ENCODE results near the gene CPSF4L.

Gene CPSF4L

GRCh38 chr17:73232587-73233373 is 28.9 kb downstream of the CPSF4L start:
- DNase-seq (ENCODE audit: low read depth): peak; percentile 28

DNA sequence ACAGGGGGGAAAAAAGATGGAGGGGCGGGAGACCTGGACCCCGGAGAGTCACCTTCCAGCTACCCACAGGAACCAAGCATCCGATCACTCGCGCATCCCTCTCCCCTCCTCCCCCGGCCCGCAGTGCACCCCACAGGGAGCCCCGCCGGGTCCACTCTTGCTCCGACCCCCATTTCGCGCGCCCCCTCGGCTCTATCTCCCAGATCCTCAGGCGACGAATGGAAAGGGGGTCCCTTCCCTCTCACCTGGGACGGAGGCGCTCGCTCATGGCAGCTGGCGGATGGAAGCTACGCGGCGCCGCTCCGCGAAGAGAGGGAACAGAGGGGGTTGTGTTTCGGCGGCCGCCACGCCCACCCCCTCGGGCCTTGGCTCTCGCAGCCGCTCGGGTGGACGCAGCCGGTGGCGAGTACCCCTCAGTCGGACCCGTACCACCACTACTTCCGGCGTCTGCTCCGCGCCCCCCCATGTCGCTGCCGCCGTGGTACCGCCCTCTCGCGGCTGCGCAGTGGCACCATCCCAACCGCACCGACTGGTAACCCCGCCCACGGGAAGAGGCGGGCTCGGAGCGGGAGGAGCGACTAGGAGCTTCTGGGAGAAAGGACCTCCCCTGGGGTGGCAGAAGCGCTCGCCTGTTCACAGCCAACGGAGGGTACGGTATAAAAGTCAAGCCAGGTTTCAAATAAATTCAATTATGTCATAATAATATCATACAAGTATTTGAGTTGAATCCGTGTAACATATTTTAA is 29.7 kb downstream of the CPSF4L start:
- peak; percentile 97 for DNase-seq (ENCODE audit: low read depth)

DNA sequence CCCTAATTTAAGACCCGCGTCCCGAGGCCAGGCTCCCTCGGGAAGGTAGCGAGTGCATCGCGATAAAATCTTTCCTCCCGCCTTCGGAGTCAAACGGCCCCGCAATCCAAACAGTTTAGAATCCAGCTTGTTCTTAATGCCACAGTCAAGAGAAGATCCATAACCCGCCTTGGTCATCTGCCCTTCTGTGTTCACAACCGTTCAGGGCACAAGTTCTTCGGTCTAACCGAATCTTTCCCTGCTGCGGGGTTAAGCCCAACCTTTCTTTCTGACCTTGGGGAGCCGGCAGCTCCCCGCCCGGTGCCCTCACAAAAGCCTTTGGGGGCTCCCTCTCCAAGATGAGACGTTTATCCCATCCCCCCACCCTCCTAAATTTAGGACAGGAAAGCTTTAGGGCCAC is 30.3 kb downstream of the CPSF4L start:
- DNase-seq (ENCODE audit: low read depth): no peak

DNA sequence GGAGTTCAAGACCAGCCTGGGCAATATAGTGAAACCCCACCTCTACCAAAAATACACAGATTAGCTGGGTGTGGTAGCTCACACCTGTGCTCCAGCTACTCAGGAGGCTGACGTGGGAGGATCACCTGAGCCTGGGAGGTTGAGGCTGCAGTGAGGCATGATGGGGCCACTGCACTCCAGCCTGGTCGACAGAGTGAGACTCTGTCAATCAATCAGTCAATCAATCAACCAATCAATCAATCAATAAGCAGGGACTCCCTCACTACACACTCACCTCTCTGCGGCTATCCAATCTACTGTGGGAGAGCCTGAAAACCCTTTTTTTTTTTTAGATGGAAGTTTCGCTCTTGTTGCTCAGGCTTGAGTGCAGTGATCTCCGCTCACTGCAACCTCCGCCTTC is 31.6 kb downstream of the CPSF4L start:
- no peak for DNase-seq (ENCODE audit: low read depth)

GRCh38 chr17:73228748-73229236 is 32.9 kb downstream of the CPSF4L start:
- DNase-seq (ENCODE audit: low read depth): no peak

- DNase-seq (ENCODE audit: low read depth): no peak
Observed at GRCh38 chr17:73227944-73228343, 33.7 kb downstream of the CPSF4L start.

GRCh38 chr17:73227379-73227778 is 34.3 kb downstream of the CPSF4L start:
- no peak for DNase-seq (ENCODE audit: low read depth)

DNA sequence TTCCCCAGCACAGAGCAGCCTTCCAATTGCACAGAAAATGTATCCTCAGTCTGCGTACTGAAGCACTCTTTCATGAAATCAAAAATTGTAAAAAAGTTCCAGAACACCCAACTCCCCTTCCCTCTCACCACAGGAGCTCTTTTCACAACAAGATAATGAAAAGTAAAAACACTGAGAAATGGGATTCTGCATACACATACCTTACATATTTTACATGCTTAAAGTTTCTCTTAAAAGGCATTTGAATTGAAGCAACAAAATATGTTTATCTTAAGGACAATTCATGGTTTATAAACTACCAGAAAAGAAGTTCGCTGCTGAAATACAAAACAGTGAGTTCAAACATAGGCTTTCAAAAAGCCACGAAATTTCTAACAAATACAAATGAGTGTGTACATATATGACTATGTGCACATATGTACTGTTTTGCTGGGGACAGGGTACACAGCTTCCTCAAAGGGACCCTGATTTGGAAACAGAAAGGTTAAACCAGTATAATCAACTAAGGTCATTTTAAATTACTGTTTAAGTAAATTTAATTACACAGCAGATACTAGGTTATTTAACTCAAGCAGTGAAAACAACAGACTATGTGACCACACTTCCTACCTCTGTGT is 35.0 kb downstream of the CPSF4L start:
- DNase-seq (ENCODE audit: low read depth): no peak

DNA sequence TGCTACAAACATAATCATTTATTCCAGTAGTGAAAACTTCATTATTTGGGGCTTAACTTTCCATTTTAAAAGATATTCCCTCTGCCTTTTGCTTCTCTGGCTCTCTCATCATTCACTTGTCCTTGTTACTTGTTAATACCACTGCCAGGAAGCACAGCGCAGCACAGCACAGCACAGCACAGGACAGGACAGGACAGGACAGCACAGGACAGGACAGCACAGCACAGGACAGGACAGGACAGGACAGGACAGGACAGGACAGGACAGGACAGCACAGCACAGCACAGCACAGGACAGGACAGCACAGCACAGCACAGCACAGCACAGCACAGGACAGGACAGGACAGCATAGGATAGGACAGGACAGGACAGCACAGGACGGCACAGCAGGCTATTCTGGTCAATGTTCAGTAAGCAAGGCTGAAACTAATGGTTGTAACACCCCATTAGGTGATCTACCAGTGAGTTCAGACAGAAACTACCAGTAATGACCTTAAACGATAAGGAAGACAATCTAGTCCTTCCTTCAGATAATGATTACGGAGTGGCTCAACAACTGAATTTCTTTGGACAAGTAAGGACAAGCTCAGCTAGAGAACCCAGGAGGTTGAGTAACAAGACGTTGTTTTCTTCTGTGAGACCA is 36.9 kb downstream of the CPSF4L start:
- no peak for DNase-seq (ENCODE audit: low read depth)

DNA sequence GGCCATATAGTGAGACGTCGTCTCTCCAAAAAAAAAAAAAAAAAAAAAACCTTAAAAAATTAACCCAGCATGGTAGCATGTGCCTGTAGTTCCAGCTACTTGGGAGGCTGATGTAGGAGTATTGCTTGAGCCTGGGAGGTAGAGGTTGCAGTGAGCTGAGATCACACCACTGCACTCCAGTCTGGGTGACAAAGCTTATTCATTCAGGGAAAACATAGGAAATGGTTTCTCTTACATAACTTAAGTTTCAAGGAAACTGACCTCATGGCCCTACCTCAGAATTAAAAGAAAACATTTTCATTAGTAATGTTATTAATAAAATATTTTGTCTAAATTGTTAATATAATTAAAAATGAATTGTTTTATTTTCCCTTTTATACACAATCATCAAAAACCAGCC is 37.4 kb downstream of the CPSF4L start:
- no peak for DNase-seq (ENCODE audit: low read depth)

- DNase-seq (ENCODE audit: low read depth): no peak
Observed at GRCh38 chr17:73223626-73224230, 38.0 kb downstream of the CPSF4L start.

DNA sequence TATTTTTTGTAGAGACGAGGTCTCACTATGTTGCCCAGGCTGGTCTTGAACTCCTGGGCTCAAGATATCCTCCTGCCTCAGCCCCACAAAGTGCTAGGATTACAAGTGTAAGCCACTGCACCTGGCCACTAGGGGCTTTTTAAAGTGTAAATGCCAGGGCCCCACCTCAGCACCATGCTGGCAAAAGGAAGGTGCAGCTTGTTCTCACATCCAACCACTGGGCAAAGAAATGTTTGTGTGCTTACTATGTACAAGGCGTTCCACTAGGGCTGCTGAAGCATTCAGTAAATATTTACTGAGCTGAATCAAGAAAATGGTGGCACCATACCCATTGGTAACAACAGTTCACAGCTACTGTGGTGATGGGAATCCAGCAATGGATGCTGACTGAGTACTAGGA is 46.2 kb downstream of the CPSF4L start:
- DNase-seq (ENCODE audit: low read depth): no peak

GRCh38 chr17:73214851-73215250 is 46.8 kb downstream of the CPSF4L start:
- no peak for DNase-seq (ENCODE audit: low read depth)

DNA sequence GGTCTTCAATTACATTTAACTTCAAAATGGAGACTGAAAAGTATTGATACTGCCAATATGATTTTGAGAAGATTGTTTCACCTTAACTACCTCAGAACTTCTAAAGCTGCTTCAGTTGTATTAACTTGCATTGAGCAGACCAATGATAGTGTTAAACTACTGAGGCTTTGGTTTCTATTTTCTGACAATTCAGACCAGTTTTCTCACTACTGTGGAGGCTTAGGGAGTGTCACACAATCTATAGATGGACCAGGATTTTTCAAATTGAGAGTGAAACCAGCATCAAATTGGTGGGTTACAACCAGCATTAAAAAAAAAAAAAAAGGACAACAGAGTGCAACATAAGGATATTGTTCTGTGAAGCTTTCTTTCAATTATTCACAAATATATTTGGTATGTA is 47.7 kb downstream of the CPSF4L start:
- no peak for DNase-seq (ENCODE audit: low read depth)

DNA sequence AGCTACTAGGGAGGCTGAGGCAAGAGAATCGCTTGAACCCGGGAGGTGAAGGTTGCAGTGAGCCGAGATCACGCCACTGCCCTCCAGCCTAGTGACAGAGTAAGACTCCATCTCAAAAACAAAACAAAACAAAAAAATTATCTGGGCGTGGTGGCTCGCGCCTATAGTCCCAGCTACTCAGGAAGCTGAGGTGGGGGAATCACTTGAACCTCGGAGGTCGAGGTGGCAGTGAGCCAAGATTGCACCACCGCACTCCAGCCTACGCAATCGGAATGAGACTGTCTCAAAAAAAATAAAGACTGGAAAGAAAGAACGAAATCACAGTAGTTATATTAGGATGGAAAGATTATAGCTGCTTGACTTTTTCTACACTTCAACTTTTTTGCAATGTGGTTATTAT is 49.9 kb downstream of the CPSF4L start:
- DNase-seq (ENCODE audit: low read depth): no peak

DNA sequence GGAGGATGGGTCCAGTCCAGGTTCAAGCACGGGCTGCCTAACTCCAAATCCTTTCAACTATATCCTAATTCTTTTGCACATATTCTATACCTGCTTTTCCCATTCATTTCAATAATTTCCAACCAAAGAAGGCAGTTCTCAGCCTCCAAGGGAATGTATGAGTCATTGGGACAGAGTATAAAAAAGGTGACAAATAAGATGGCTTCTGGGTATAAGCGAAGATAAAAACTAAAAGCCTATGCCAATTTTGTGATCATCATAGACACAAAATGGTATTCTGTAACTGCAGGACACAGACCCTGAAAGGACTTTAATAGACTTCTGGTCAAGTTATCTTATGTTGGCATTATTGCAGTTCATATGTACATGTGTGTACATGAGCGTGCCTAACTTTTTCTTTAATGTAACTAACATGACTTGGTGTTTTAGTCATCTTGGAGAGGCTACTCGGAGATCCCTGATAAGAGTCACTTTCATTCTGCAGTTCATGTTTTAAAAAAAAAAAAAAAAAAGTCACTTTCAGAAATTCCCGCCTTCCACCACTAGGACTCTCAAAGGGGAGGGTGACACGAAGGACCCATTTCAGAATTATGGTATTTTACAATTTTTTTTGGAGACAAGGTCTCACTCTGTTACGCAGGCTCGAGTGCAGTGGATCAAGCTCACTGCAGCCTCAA is 51.5 kb downstream of the CPSF4L start:
- DNase-seq (ENCODE audit: low read depth): no peak

DNA sequence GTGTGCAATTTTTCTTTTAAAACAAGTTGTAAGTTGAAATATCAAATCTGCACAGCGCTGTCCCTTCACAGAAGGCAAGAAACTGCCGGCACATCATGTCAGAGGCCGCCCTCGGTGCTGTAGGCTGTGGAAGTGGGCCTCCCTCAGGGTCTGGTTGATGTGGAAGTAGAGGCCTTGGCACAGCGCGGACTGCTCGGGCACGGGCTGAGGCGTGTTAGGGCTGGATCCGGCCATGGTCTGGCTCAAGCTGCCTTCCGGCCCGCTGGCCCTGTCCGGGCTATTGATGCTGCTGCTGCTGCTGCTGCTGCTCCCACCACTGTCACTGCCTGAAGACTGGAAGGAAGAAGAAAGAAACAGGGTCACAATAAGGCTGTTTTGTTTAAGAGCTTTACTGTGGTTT is 52.2 kb downstream of the CPSF4L start:
- DNase-seq (ENCODE audit: low read depth): no peak

GRCh38 chr17:73208139-73208827 is 53.4 kb downstream of the CPSF4L start:
- DNase-seq (ENCODE audit: low read depth): no peak

GRCh38 chr17:73205459-73205961 is 56.2 kb downstream of the CPSF4L start:
- DNase-seq (ENCODE audit: low read depth): no peak

- no peak for DNase-seq (ENCODE audit: low read depth)
Observed at GRCh38 chr17:73203788-73204479, 57.7 kb downstream of the CPSF4L start.

Data from activated T-cell treated with anti-CD3 and anti-CD28 coated beads for 24 hours (primary cell).